ES-I3 (cell line): ENCODE results near the gene SUPT6H.
A peak's percentile ranks its signal among the peaks of the same experiment; 100 is the strongest.

Experiments
- H3K36me3 ChIP-seq: 2 replicates; pipeline ENCODE4 v1.6.1; 2013; ENCODE audit warnings: mild to moderate bottlenecking, low read length, control low read depth, moderate library complexity; ENCODE audit not compliant: insufficient read depth
- H3K4me1 ChIP-seq: 2 replicates; pipeline ENCODE4 v1.6.1; 2013; ENCODE audit warnings: mild to moderate bottlenecking, control low read depth, low read length; ENCODE audit not compliant: insufficient read depth
- H3K9ac ChIP-seq: 2 replicates; pipeline ENCODE4 v1.6.1; 2013; ENCODE audit warnings: low read depth, mild to moderate bottlenecking, low read length, moderate library complexity
- H3K9me3 ChIP-seq: 2 replicates; pipeline ENCODE4 v1.6.1; 2013; ENCODE audit warnings: mild to moderate bottlenecking, low read length, moderate library complexity; ENCODE audit not compliant: control insufficient read depth, insufficient read depth

SUPT6H gene

GRCh38 chr17:28702026-28702751 is 40.2 kb downstream of the SUPT6H start:
- H3K9ac ChIP-seq = no peak overlapping the region
- H3K36me3 ChIP-seq = peaks cover 37% of the 10 kb centered on the region
- no peaks in the 10 kb centered on the region for H3K9me3 ChIP-seq
- H3K4me1 ChIP-seq = no peaks in the 10 kb centered on the region; the same call in 1 of the 2 replicates

- Histone ChIP-seq H3K9ac (no peak overlapping the region), H3K4me1 (no peaks in the 10 kb centered on the region; the same call in 1 of the 2 replicates), H3K36me3 (peaks cover 31% of the 10 kb centered on the region), H3K9me3 (no peaks in the 10 kb centered on the region)
Observed at GRCh38 chr17:28702752-28703150, 40.7 kb downstream of the SUPT6H start.

- Histone ChIP-seq H3K36me3 (peaks cover 23% of the 10 kb centered on the region), H3K9me3 (no peaks in the 10 kb centered on the region), H3K4me1 (no peaks in the 10 kb centered on the region; the same call in 1 of the 2 replicates), H3K9ac (no peak overlapping the region)
Observed at GRCh38 chr17:28703552-28704218, 41.7 kb downstream of the SUPT6H start.

GRCh38 chr17:28704219-28704858 is 42.3 kb downstream of the SUPT6H start:
- Histone ChIP-seq H3K36me3 (peaks cover 18% of the 10 kb centered on the region), H3K4me1 (no peaks in the 10 kb centered on the region; the same call in 1 of the 2 replicates), H3K9ac (no peak overlapping the region), H3K9me3 (no peaks in the 10 kb centered on the region)

GRCh38 chr17:28705074-28705659 is 43.2 kb downstream of the SUPT6H start:
- no peak overlapping the region for H3K9ac ChIP-seq
- no peaks in the 10 kb centered on the region for H3K9me3 ChIP-seq
- peaks cover 10% of the 10 kb centered on the region for H3K36me3 ChIP-seq
- H3K4me1 ChIP-seq = peaks cover 3% of the 10 kb centered on the region; the same call in 1 of the 2 replicates

- Histone ChIP-seq H3K36me3 (peaks cover 8% of the 10 kb centered on the region), H3K9ac (no peak overlapping the region), H3K4me1 (peaks cover 3% of the 10 kb centered on the region; the same call in 1 of the 2 replicates), H3K9me3 (no peaks in the 10 kb centered on the region)
Observed at GRCh38 chr17:28705728-28706334, 43.8 kb downstream of the SUPT6H start.

- peaks cover 8% of the 10 kb centered on the region for H3K36me3 ChIP-seq
- peaks cover 3% of the 10 kb centered on the region; the same call in 1 of the 2 replicates for H3K4me1 ChIP-seq
- H3K9me3 ChIP-seq = no peaks in the 10 kb centered on the region
- no peak overlapping the region for H3K9ac ChIP-seq
Observed at GRCh38 chr17:28706471-28707338, 44.7 kb downstream of the SUPT6H start.

GRCh38 chr17:28707339-28707720 is 45.3 kb downstream of the SUPT6H start:
- H3K9me3 ChIP-seq = no peaks in the 10 kb centered on the region
- H3K9ac ChIP-seq = no peak overlapping the region
- peaks cover 3% of the 10 kb centered on the region; the same call in 1 of the 2 replicates for H3K4me1 ChIP-seq
- H3K36me3 ChIP-seq = peaks cover 7% of the 10 kb centered on the region

- Histone ChIP-seq H3K36me3 (no peaks in the 10 kb centered on the region; the same call in 1 of the 2 replicates), H3K4me1 (peaks cover 13% of the 10 kb centered on the region), H3K9ac (peak overlapping the region; percentile 86), H3K9me3 (no peaks in the 10 kb centered on the region)
Observed at GRCh38 chr17:28710861-28711722, 49.1 kb downstream of the SUPT6H start.

GRCh38 chr17:28711723-28712031 is 49.7 kb downstream of the SUPT6H start, which contains the start of gene PROCA1:
TSS of gene PROCA1 (minus strand) at chr17:28711888. CDS start at chr17:28711660, 228 bp downstream.
- Histone ChIP-seq H3K9ac (peak within 1 kb of the TSS; percentile 86), H3K9me3 (no peaks in the 10 kb centered on the region), H3K4me1 (peaks cover 17% of the 10 kb centered on the region), H3K36me3 (no peaks in the 10 kb centered on the region; the same call in 1 of the 2 replicates)

- Histone ChIP-seq H3K9me3 (no peaks in the 10 kb centered on the region), H3K4me1 (peaks cover 17% of the 10 kb centered on the region), H3K36me3 (no peaks in the 10 kb centered on the region; the same call in 1 of the 2 replicates), H3K9ac (peak overlapping the region; percentile 74)
Observed at GRCh38 chr17:28712032-28712704, 50.2 kb downstream of the SUPT6H start.

GRCh38 chr17:28712705-28713415 is 50.9 kb downstream of the SUPT6H start:
- no peaks in the 10 kb centered on the region; the same call in 1 of the 2 replicates for H3K36me3 ChIP-seq
- H3K9ac ChIP-seq = peak overlapping the region; percentile 74
- no peaks in the 10 kb centered on the region for H3K9me3 ChIP-seq
- H3K4me1 ChIP-seq = peaks cover 17% of the 10 kb centered on the region
